HCT116 (cell line): Measurements from ENCODE around the gene DIPK1B.

Source experiments
- ATF3 ChIP-seq: IDR thresholded peaks from 2 replicates; pipeline ENCODE4 v1.6.1; 2012
- CBX3 ChIP-seq: IDR thresholded peaks from 2 replicates; pipeline ENCODE4 v1.6.1; 2012; ENCODE audit warnings: low read depth
- CTCF ChIP-seq, 3 experiments: fragments of 200-600 bp in 1 of 3; sonication (generic) in 1 of 3; IDR thresholded peaks in 2 of 3; conservative IDR thresholded peaks in 1 of 3; 2 replicates each; pipeline ENCODE4 v1.5.1; 2012 to 2017; ENCODE audit warnings: low read depth in 2 of 3, low read length in 2 of 3, antibody characterized with exemption in 1 of 3, borderline replicate concordance in 1 of 3, control low read depth in 1 of 3, mild to moderate bottlenecking in 1 of 3, mixed read lengths in 1 of 3, mixed run types in 1 of 3, moderate library complexity in 1 of 3; ENCODE audit not compliant: insufficient read depth in 1 of 3
- EZH2 ChIP-seq: fragments of 200-600 bp; sonication (generic); IDR thresholded peaks from 2 replicates; pipeline ENCODE4 v1.6.1; 2017; ENCODE audit warnings: antibody characterized with exemption, mixed run types
- EZH2phosphoT487 ChIP-seq: fragments of 200-600 bp; IDR thresholded peaks from 2 replicates; pipeline ENCODE4 v1.6.1; 2018; ENCODE audit warnings: antibody characterized with exemption, borderline replicate concordance

GRCh38 chr9:136669791-136670464, 42.4 kb upstream of the DIPK1B start:
- TF ChIP-seq CBX3, result no peak
- TF ChIP-seq CTCF (IDR thresholded peaks at IDR 0.05 in 2 of 3, conservative IDR thresholded peaks at IDR 0.05 in 1 of 3; ENCODE audit: borderline replicate concordance in 1 of 3, insufficient read depth in 1 of 3, low read depth in 2 of 3, low read length in 2 of 3), result no peak
- TF ChIP-seq EZH2, result no peak
- TF ChIP-seq ATF3, result no peak
- no peak for TF ChIP-seq EZH2phosphoT487
